BLaER1 treated with 17β-estradiol and CSF1 and Interleukin-3, amounts not matched to agents 10 nM and 100 nM (cell line): Measurements from ENCODE around the gene SPDYA.
A peak's percentile ranks its signal among the peaks of the same experiment; 100 is the strongest.

Experiments used
- H3K27ac ChIP-seq, 11 experiments: shearing (Covaris generic); formaldehyde crosslinking; 2 replicates each; pipeline ENCODE4 v1.8.1; 2022
- H3K27me3 ChIP-seq, 11 experiments: shearing (Covaris generic); formaldehyde crosslinking; 2 replicates each; pipeline ENCODE4 v1.8.1; 2022
- H3K36me3 ChIP-seq, 11 experiments: shearing (Covaris generic); formaldehyde crosslinking; 2 replicates each; pipeline ENCODE4 v1.8.1; 2022
- H3K4me1 ChIP-seq, 10 experiments: shearing (Covaris generic); formaldehyde crosslinking; 2 replicates each; pipeline ENCODE4 v1.8.1; 2022
- H3K4me2 ChIP-seq, 11 experiments: shearing (Covaris generic); formaldehyde crosslinking; 2 replicates each; pipeline ENCODE4 v1.8.1; 2022
- H3K4me3 ChIP-seq, 10 experiments: shearing (Covaris generic); formaldehyde crosslinking; 2 replicates each; pipeline ENCODE4 v1.8.1; 2022
- H3K9ac ChIP-seq, 11 experiments: shearing (Covaris generic); formaldehyde crosslinking; 2 replicates each; pipeline ENCODE4 v1.8.1; 2022
- H3K9me3 ChIP-seq, 11 experiments: shearing (Covaris generic); formaldehyde crosslinking; replicated peaks in 1 of 11; 2 replicates each; pipeline ENCODE4 v1.8.1; 2022
- H4K20me1 ChIP-seq, 11 experiments: shearing (Covaris generic); formaldehyde crosslinking; 2 replicates each; pipeline ENCODE4 v1.8.1; 2022
- Cebpa-rat ChIP-seq, 11 experiments: shearing (Covaris generic); IDR thresholded peaks; 2 replicates each; pipeline ENCODE4 v1.8.1; 2022

Gene SPDYA

GRCh38 chr2:28810384-28811285 lies at the start of gene SPDYA:
Gene SPDYA, plus strand, starts transcription at chr2:28810834. Its CDS starts 5,181 bp downstream, at chr2:28816015.
- no peak within 1 kb of the TSS for H3K27ac ChIP-seq
- H3K36me3 ChIP-seq = peaks cover 20 to 39% (median 28%) of the 10 kb centered on the region in 11 experiments
- peak within 1 kb of the TSS in 10 of 11 experiments; percentile 8 to 53 (median 42); a peak in 17 of 22 replicates for H3K4me2 ChIP-seq
- peak within 1 kb of the TSS in 4 of 11 experiments; percentile 8 to 30 (median 23); a peak in 3 of 22 replicates for H3K9ac ChIP-seq
- peaks cover 0 to 15% (median 6%) of the 10 kb centered on the region in 10 experiments; a peak in 12 of 20 replicates for H3K4me1 ChIP-seq
- peak within 1 kb of the TSS in 4 of 10 experiments; percentile 27 to 54 (median 38); a peak in 5 of 20 replicates for H3K4me3 ChIP-seq
- H4K20me1 ChIP-seq = peaks cover 0 to 16% (median 0%) of the 10 kb centered on the region in 11 experiments; a peak in 4 of 22 replicates
- TF ChIP-seq Cebpa-rat (IDR thresholded peaks at IDR 0.05) = no peak
- H3K9me3 ChIP-seq = peaks cover 0 to 21% (median 8%) of the 10 kb centered on the region in 11 experiments; a peak in 14 of 22 replicates
- no peaks in the 10 kb centered on the region for H3K27me3 ChIP-seq

GRCh38 chr2:28761420-28761819 lies 49.2 kb upstream of the SPDYA start:
- TF ChIP-seq Cebpa-rat (IDR thresholded peaks at IDR 0.05) = no peak
- no peaks in the 10 kb centered on the region; a peak in 3 of 22 replicates for H3K9me3 ChIP-seq
- H3K27me3 ChIP-seq = no peaks in the 10 kb centered on the region
- H3K4me1 ChIP-seq = peaks cover 14 to 84% (median 25%) of the 10 kb centered on the region in 10 experiments; a peak in 19 of 20 replicates
- H3K4me3 ChIP-seq = no peak overlapping the region
- peaks cover 46 to 79% (median 67%) of the 10 kb centered on the region in 11 experiments for H3K36me3 ChIP-seq
- H3K4me2 ChIP-seq = peak overlapping the region in 2 of 11 experiments; percentile 30 to 32; a peak in 1 of 22 replicates
- peaks cover 100% of the 10 kb centered on the region in 11 experiments for H4K20me1 ChIP-seq
- H3K27ac ChIP-seq = no peak overlapping the region
- no peak overlapping the region for H3K9ac ChIP-seq

DNA sequence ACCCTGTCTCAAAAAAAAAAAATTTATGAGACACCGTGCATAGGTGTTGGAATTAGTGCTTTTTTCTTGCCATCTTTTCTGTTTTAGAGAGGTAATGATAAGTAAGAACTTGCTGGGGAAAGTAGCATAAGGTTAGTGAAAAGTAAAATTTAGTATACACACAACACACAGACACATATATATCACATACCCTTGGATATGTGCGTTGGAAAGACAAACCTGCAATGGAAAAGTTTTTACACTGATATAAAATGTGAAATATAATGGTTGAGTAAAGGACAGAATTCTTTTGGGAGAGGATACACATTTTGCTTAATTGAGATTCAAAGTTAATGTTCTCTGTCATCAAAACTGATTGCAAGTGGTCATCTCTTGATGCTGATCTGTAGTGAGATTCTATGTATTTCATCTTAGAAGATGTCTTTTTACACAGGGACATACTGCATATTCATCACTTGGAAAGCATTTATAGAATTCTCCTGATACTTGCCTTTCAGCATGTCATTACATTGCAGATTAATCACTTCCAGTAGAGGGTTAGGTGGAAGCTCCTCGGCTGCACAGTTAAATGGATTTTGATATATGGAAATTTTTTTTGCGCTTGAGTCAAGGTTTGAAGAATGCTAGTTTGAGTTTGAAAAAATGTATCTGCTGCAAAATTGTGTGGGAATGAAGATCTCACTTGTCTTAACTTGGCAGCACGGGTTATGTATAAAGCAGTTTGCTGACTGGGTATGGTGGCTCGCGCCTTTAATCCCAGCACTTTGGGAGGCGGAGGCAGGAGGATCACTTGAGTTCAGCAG lies 45.5 kb upstream of the SPDYA start:
- Histone ChIP-seq H3K4me2 (0 out of 22 replicates have a peak overlapping the region, but pooled peaks of 1 of the 11 experiments have one; percentile 10), H3K36me3 (peaks cover 21 to 75% (median 45%) of the 10 kb centered on the region in 11 experiments)

DNA sequence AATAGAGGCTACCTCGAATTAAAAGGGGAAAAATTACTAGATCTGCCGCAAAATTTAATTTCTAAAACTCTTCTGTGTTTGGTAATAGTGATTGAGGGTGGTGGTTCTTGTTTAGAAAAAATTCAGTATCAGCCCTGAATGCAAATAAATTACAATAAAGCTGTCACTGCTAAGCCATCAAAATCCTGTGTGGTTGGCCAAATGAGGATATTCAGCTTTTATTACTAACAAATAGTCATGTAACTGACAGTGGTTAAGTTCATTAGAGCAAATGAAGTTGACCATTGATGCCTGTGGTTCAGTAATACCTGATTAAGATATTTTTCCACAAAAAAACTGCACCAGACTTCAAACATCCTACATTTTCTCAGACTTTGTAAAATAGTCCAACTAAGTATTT lies 44.6 kb upstream of the SPDYA start:
- H3K27ac ChIP-seq = no peak overlapping the region
- peaks cover 93 to 100% (median 99%) of the 10 kb centered on the region in 11 experiments for H4K20me1 ChIP-seq
- no peak overlapping the region for H3K4me2 ChIP-seq
- H3K36me3 ChIP-seq = peaks cover 12 to 66% (median 35%) of the 10 kb centered on the region in 11 experiments; a peak in 21 of 22 replicates
- TF ChIP-seq Cebpa-rat (IDR thresholded peaks at IDR 0.05) = no peak
- H3K9ac ChIP-seq = no peak overlapping the region
- H3K27me3 ChIP-seq = no peaks in the 10 kb centered on the region
- H3K4me3 ChIP-seq = no peak overlapping the region
- peaks cover 0 to 11% (median 3%) of the 10 kb centered on the region in 11 experiments; a peak in 8 of 22 replicates for H3K9me3 ChIP-seq
- H3K4me1 ChIP-seq = peaks cover 9 to 93% (median 19%) of the 10 kb centered on the region in 10 experiments; a peak in 19 of 20 replicates

More for the DNA sequence above, 45.5 kb upstream of the SPDYA start:
- H4K20me1 ChIP-seq = peaks cover 97 to 100% (median 100%) of the 10 kb centered on the region in 11 experiments
- TF ChIP-seq Cebpa-rat (IDR thresholded peaks at IDR 0.05) = no peak
- H3K9ac ChIP-seq = no peak overlapping the region
- H3K4me3 ChIP-seq = no peak overlapping the region
- no peak overlapping the region for H3K27ac ChIP-seq
- H3K9me3 ChIP-seq = peaks cover 0 to 11% (median 3%) of the 10 kb centered on the region in 11 experiments; a peak in 8 of 22 replicates
- no peaks in the 10 kb centered on the region for H3K27me3 ChIP-seq
- peaks cover 8 to 93% (median 16%) of the 10 kb centered on the region in 10 experiments; a peak in 19 of 20 replicates for H3K4me1 ChIP-seq

DNA sequence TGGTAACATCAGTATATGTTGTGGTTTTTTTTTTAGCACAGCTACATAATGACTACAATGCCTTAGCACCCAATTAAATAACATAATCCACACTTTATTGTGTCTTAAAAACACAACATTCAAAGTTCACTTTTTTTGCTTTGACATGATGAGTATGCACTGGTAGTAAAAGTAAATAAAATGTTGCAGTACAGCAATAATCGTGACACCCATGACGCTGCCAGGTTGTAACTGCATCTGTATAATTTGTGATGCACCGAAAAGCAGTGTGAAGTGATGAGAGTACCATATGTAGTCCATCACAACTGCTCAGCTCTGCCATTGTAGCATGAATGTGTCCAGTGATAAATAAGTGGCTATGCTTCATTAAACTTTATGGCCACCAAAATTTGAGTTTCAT lies 43.3 kb upstream of the SPDYA start:
- Histone ChIP-seq H3K4me1 (peaks cover 6 to 87% (median 14%) of the 10 kb centered on the region in 10 experiments; a peak in 19 of 20 replicates), H3K27me3 (no peaks in the 10 kb centered on the region), H4K20me1 (peaks cover 92 to 100% (median 99%) of the 10 kb centered on the region in 11 experiments), H3K27ac (no peak overlapping the region), H3K36me3 (peaks cover 0 to 54% (median 28%) of the 10 kb centered on the region in 11 experiments; a peak in 16 of 22 replicates), H3K9me3 (peaks cover 0 to 11% (median 3%) of the 10 kb centered on the region in 11 experiments; a peak in 8 of 22 replicates), H3K4me2 (peak overlapping the region in 2 of 11 experiments; percentile 12 to 52; a peak in 2 of 22 replicates), H3K4me3 (no peak overlapping the region), H3K9ac (no peak overlapping the region)
- no peak for TF ChIP-seq Cebpa-rat (IDR thresholded peaks at IDR 0.05)

DNA sequence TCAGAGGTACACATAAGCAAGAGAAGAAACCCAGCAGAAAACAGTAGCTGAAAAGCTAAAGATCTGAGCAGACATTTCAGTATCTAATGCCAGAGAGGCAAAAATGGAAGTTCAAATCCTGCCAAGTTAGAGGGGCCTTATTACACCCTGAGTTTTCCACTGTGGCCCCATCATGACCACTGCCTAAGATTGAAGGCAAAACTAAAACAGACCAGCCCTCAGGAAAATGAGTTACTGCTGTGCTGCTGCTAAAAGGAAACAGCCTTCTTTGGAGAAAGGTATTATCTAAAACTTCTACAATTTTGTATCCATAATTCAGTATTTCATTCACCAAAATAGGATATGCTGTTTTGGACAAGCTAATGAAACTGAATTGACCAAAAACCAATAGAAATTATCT lies 42.2 kb upstream of the SPDYA start:
- no peak overlapping the region for H3K9ac ChIP-seq
- no peak overlapping the region for H3K27ac ChIP-seq
- H3K4me2 ChIP-seq = peak overlapping the region in 2 of 11 experiments; percentile 12 to 52; a peak in 3 of 22 replicates
- TF ChIP-seq Cebpa-rat (IDR thresholded peaks at IDR 0.05) = no peak
- H4K20me1 ChIP-seq = peaks cover 92 to 100% (median 99%) of the 10 kb centered on the region in 11 experiments
- H3K4me1 ChIP-seq = peaks cover 6 to 88% (median 14%) of the 10 kb centered on the region in 10 experiments; a peak in 19 of 20 replicates
- H3K27me3 ChIP-seq = no peaks in the 10 kb centered on the region
- peaks cover 0 to 11% (median 3%) of the 10 kb centered on the region in 11 experiments; a peak in 8 of 22 replicates for H3K9me3 ChIP-seq
- H3K36me3 ChIP-seq = peaks cover 0 to 44% (median 27%) of the 10 kb centered on the region in 11 experiments; a peak in 14 of 22 replicates
- no peak overlapping the region for H3K4me3 ChIP-seq

GRCh38 chr2:28768952-28769351 lies 41.7 kb upstream of the SPDYA start:
- no peak overlapping the region for H3K9ac ChIP-seq
- no peak for TF ChIP-seq Cebpa-rat (IDR thresholded peaks at IDR 0.05)
- peaks cover 0 to 39% (median 23%) of the 10 kb centered on the region in 11 experiments; a peak in 13 of 22 replicates for H3K36me3 ChIP-seq
- H3K4me3 ChIP-seq = no peak overlapping the region
- H3K4me2 ChIP-seq = peak overlapping the region in 7 of 11 experiments; percentile 4 to 68 (median 50); a peak in 8 of 22 replicates
- H3K27ac ChIP-seq = no peak overlapping the region
- peaks cover 92 to 100% (median 99%) of the 10 kb centered on the region in 11 experiments for H4K20me1 ChIP-seq
- H3K9me3 ChIP-seq = peaks cover 0 to 11% (median 3%) of the 10 kb centered on the region in 11 experiments; a peak in 8 of 22 replicates
- no peaks in the 10 kb centered on the region for H3K27me3 ChIP-seq
- H3K4me1 ChIP-seq = peaks cover 6 to 83% (median 14%) of the 10 kb centered on the region in 10 experiments; a peak in 19 of 20 replicates

GRCh38 chr2:28772351-28772750 lies 38.3 kb upstream of the SPDYA start:
- no peak overlapping the region; a peak in 1 of 22 replicates for H3K4me2 ChIP-seq
- peaks cover 12 to 83% (median 24%) of the 10 kb centered on the region in 10 experiments for H3K4me1 ChIP-seq
- H3K27ac ChIP-seq = no peak overlapping the region
- no peak for TF ChIP-seq Cebpa-rat (IDR thresholded peaks at IDR 0.05)
- peaks cover 0 to 11% (median 3%) of the 10 kb centered on the region in 11 experiments; a peak in 6 of 22 replicates for H3K9me3 ChIP-seq
- H3K36me3 ChIP-seq = peaks cover 10 to 30% (median 20%) of the 10 kb centered on the region in 11 experiments
- H4K20me1 ChIP-seq = peaks cover 88 to 100% (median 97%) of the 10 kb centered on the region in 11 experiments
- H3K9ac ChIP-seq = no peak overlapping the region
- no peak overlapping the region for H3K4me3 ChIP-seq
- H3K27me3 ChIP-seq = no peaks in the 10 kb centered on the region
